MM.1S (cell line): ENCODE results near the gene LRMDA.

Experiments used
- CTCF ChIP-seq: fragments of 300-600 bp; sonication (generic); IDR thresholded peaks from 2 replicates; pipeline ENCODE4 v1.5.1; 2016; ENCODE audit warnings: antibody characterized with exemption, low read length, mixed read lengths
- EZH2 ChIP-seq: fragments of 300-600 bp; sonication (generic); optimal IDR thresholded peaks from 2 replicates; pipeline ENCODE3; 2017; ENCODE audit warnings: low read depth, mild to moderate bottlenecking, antibody characterized with exemption, low read length, mixed read lengths
- EZH2phosphoT487 ChIP-seq: fragments of 300-600 bp; sonication (generic); IDR thresholded peaks from 2 replicates; pipeline ENCODE4 v1.6.1; 2018; ENCODE audit warnings: antibody characterized with exemption, low read length

GRCh38 chr10:76270464-76270863 lies 839.0 kb downstream of the LRMDA start:
- TF ChIP-seq CTCF (no peak), EZH2phosphoT487 (no peak), EZH2 (no peak)
